Ishikawa (cell line): ENCODE measurements around the gene ZSWIM5.

Experiments used
- CEBPB ChIP-seq: IDR thresholded peaks from 2 replicates; pipeline ENCODE4 v1.6.1; 2012
- EGR1 ChIP-seq: IDR thresholded peaks from 2 replicates; pipeline ENCODE4 v1.6.1; 2012
- EP300 ChIP-seq: IDR thresholded peaks from 2 replicates; pipeline ENCODE4 v1.6.1; 2012; ENCODE audit warnings: borderline replicate concordance
- MAX ChIP-seq: IDR thresholded peaks from 2 replicates; pipeline ENCODE4 v1.6.1; 2012
- NFIC ChIP-seq: IDR thresholded peaks from 2 replicates; pipeline ENCODE4 v1.6.1; 2012
- RAD21 ChIP-seq: IDR thresholded peaks from 2 replicates; pipeline ENCODE4 v1.6.1; 2012; ENCODE audit warnings: low read depth
- TAF1 ChIP-seq: IDR thresholded peaks from 2 replicates; pipeline ENCODE4 v1.6.1; 2012; ENCODE audit warnings: low read depth, mild to moderate bottlenecking
- TCF12 ChIP-seq: IDR thresholded peaks from 2 replicates; pipeline ENCODE4 v1.6.1; 2012; ENCODE audit warnings: low read depth
- TEAD4 ChIP-seq: IDR thresholded peaks from 2 replicates; pipeline ENCODE4 v1.6.1; 2012
- USF1 ChIP-seq: IDR thresholded peaks from 2 replicates; pipeline ENCODE4 v1.6.1; 2012
- ZBTB7A ChIP-seq: IDR thresholded peaks from 2 replicates; pipeline ENCODE4 v1.6.1; 2012; ENCODE audit warnings: low read depth
- TF ChIP-seq, protein P1 (sequence below): IDR thresholded peaks from 2 replicates; pipeline ENCODE4 v1.6.1; 2012; ENCODE audit warnings: low read depth, mild to moderate bottlenecking

GRCh38 chr1:45171575-45171974 is 34.8 kb downstream of the ZSWIM5 start:
- TF ChIP-seq EGR1, result no peak
- TF ChIP-seq RAD21, result no peak
- no peak for TF ChIP-seq EP300
- TF ChIP-seq TEAD4, result no peak
- TF ChIP-seq, protein P1, sequence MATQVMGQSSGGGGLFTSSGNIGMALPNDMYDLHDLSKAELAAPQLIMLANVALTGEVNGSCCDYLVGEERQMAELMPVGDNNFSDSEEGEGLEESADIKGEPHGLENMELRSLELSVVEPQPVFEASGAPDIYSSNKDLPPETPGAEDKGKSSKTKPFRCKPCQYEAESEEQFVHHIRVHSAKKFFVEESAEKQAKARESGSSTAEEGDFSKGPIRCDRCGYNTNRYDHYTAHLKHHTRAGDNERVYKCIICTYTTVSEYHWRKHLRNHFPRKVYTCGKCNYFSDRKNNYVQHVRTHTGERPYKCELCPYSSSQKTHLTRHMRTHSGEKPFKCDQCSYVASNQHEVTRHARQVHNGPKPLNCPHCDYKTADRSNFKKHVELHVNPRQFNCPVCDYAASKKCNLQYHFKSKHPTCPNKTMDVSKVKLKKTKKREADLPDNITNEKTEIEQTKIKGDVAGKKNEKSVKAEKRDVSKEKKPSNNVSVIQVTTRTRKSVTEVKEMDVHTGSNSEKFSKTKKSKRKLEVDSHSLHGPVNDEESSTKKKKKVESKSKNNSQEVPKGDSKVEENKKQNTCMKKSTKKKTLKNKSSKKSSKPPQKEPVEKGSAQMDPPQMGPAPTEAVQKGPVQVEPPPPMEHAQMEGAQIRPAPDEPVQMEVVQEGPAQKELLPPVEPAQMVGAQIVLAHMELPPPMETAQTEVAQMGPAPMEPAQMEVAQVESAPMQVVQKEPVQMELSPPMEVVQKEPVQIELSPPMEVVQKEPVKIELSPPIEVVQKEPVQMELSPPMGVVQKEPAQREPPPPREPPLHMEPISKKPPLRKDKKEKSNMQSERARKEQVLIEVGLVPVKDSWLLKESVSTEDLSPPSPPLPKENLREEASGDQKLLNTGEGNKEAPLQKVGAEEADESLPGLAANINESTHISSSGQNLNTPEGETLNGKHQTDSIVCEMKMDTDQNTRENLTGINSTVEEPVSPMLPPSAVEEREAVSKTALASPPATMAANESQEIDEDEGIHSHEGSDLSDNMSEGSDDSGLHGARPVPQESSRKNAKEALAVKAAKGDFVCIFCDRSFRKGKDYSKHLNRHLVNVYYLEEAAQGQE, result no peak
- TF ChIP-seq CEBPB, result no peak
- TF ChIP-seq TCF12, result no peak
- TF ChIP-seq USF1, result no peak
- no peak for TF ChIP-seq MAX
- no peak for TF ChIP-seq NFIC
- TF ChIP-seq TAF1, result no peak
- no peak for TF ChIP-seq ZBTB7A
